H9 (cell line): ENCODE measurements around the gene DNAH8. TPM values are rescaled to one million over a fixed set of nuclear protein-coding genes. Genes with fewer than 3 reads are reported as not detected.
A peak's percentile ranks its signal among the peaks of the same experiment; 100 is the strongest.

Source experiments
- DNase-seq: peaks from one replicate; pipeline ENCODE4 v3.0.0-alpha.2; 2017
- H2AFZ ChIP-seq: one replicate; pipeline ENCODE4 v1.6.1; 2013; ENCODE audit warnings: mild to moderate bottlenecking, low read length, control low read depth, moderate library complexity
- H2AK5ac ChIP-seq: 2 replicates; pipeline ENCODE4 v1.6.1; 2013; ENCODE audit warnings: low read length, control low read depth, mixed read lengths; ENCODE audit not compliant: insufficient read length
- H2BK120ac ChIP-seq: one replicate; pipeline ENCODE4 v1.6.1; 2013; ENCODE audit warnings: low read depth, mild to moderate bottlenecking, low read length, control low read depth, inconsistent platforms; ENCODE audit not compliant: poor library complexity, severe bottlenecking
- H2BK12ac ChIP-seq: 2 replicates; pipeline ENCODE4 v1.6.1; 2013; ENCODE audit warnings: low read length, control low read depth, mixed read lengths, low read depth; ENCODE audit not compliant: insufficient read length
- H2BK15ac ChIP-seq: 2 replicates; pipeline ENCODE4 v1.6.1; 2013; ENCODE audit warnings: low read depth, low read length, control low read depth
- H2BK20ac ChIP-seq: one replicate; pipeline ENCODE4 v1.6.1; 2013; ENCODE audit warnings: low read depth, mild to moderate bottlenecking, low read length, control low read depth, inconsistent platforms; ENCODE audit not compliant: poor library complexity, severe bottlenecking
- H2BK5ac ChIP-seq: 2 replicates; pipeline ENCODE4 v1.6.1; 2013; ENCODE audit warnings: low read length, control low read depth, mixed read lengths; ENCODE audit not compliant: insufficient read length
- H3K14ac ChIP-seq: 2 replicates; pipeline ENCODE4 v1.6.1; 2013; ENCODE audit warnings: low read length, control low read depth; ENCODE audit not compliant: insufficient read depth
- H3K18ac ChIP-seq: 2 replicates; pipeline ENCODE4 v1.6.1; 2013; ENCODE audit warnings: low read depth, mild to moderate bottlenecking, mixed read lengths, low read length, control low read depth; ENCODE audit not compliant: insufficient read length
- H3K23ac ChIP-seq: 2 replicates; pipeline ENCODE4 v1.6.1; 2013; ENCODE audit warnings: low read length, control low read depth, mixed read lengths, low read depth; ENCODE audit not compliant: insufficient read length
- H3K23me2 ChIP-seq: 2 replicates; pipeline ENCODE4 v1.6.1; 2013; ENCODE audit warnings: low read depth, mild to moderate bottlenecking, mixed read lengths, low read length, control low read depth; ENCODE audit not compliant: insufficient read length, poor library complexity, severe bottlenecking
- H3K27ac ChIP-seq: 2 replicates; pipeline ENCODE4 v1.5.1; 2013; ENCODE audit warnings: low read length, control low read depth, mixed read lengths, low read depth; ENCODE audit not compliant: insufficient read length
- H3K27me3 ChIP-seq: 2 replicates; pipeline ENCODE4 v1.6.1; 2013; ENCODE audit warnings: low read length, control low read depth, inconsistent platforms; ENCODE audit not compliant: insufficient read depth
- H3K4ac ChIP-seq: 2 replicates; pipeline ENCODE4 v1.6.1; 2013; ENCODE audit warnings: low read depth, mild to moderate bottlenecking, control low read depth, inconsistent platforms, low read length, moderate library complexity
- H3K4me1 ChIP-seq: 2 replicates; pipeline ENCODE4 v1.6.1; 2013; ENCODE audit warnings: low read length, control low read depth, inconsistent platforms; ENCODE audit not compliant: insufficient read depth
- H3K4me2 ChIP-seq: 2 replicates; pipeline ENCODE4 v1.6.1; 2013; ENCODE audit warnings: low read length, control low read depth, mixed read lengths; ENCODE audit not compliant: insufficient read length, insufficient read depth
- H3K56ac ChIP-seq: 2 replicates; pipeline ENCODE4 v1.6.1; 2013; ENCODE audit warnings: low read depth, mild to moderate bottlenecking, mixed read lengths, low read length, control low read depth; ENCODE audit not compliant: insufficient read length
- H3K79me1 ChIP-seq: 2 replicates; pipeline ENCODE4 v1.6.1; 2013; ENCODE audit warnings: low read depth, mild to moderate bottlenecking, moderate library complexity, low read length, control low read depth, inconsistent platforms; ENCODE audit not compliant: insufficient read depth, poor library complexity, severe bottlenecking
- H3K79me2 ChIP-seq: 2 replicates; pipeline ENCODE4 v1.6.1; 2013; ENCODE audit warnings: low read length, control low read depth, inconsistent platforms; ENCODE audit not compliant: insufficient read depth
- H3K9ac ChIP-seq: 2 replicates; pipeline ENCODE4 v1.6.1; 2013; ENCODE audit warnings: low read length, control low read depth, mixed read lengths; ENCODE audit not compliant: insufficient read length; ENCODE audit errors: extremely low read depth
- H3K9me3 ChIP-seq: one replicate; pipeline ENCODE4 v1.6.1; 2013; ENCODE audit warnings: low read depth, low read length, inconsistent platforms; ENCODE audit not compliant: control insufficient read depth
- H3T11ph ChIP-seq: one replicate; pipeline ENCODE4 v1.6.1; 2013; ENCODE audit warnings: mild to moderate bottlenecking, low read length, control low read depth, inconsistent platforms
- H4K20me1 ChIP-seq: one replicate; pipeline ENCODE4 v1.6.1; 2013; ENCODE audit not compliant: control insufficient read depth, insufficient read length, insufficient read depth
- H4K5ac ChIP-seq: 2 replicates; pipeline ENCODE4 v1.6.1; 2013; ENCODE audit warnings: low read depth, mild to moderate bottlenecking, mixed read lengths, low read length, control low read depth; ENCODE audit not compliant: insufficient read length
- H4K8ac ChIP-seq: replicated peaks from 2 replicates; pipeline ENCODE4 v1.6.1; 2013; ENCODE audit warnings: low read length, control low read depth, mixed read lengths, low read depth; ENCODE audit not compliant: insufficient read length
- H4K91ac ChIP-seq: 2 replicates; pipeline ENCODE4 v1.6.1; 2013; ENCODE audit warnings: low read depth, mild to moderate bottlenecking, moderate library complexity, mixed read lengths, low read length, control low read depth; ENCODE audit not compliant: insufficient read length
- H3K27ac Mint-ChIP-seq, 3 experiments: 2 replicates in 2 of 3; 3 replicates in 1 of 3; pipeline ENCODE4 v1.8.0; 2020 to 2021; ENCODE audit warnings: mixed read lengths in 3 of 3, mild to moderate bottlenecking in 1 of 3, moderate library complexity in 1 of 3
- H3K27me3 Mint-ChIP-seq: 2 replicates; pipeline ENCODE4 v1.8.0; 2021; ENCODE audit warnings: low read depth, mild to moderate bottlenecking, moderate library complexity, mixed read lengths
- H3K36me3 Mint-ChIP-seq, 3 experiments: 2 replicates in 2 of 3; 3 replicates in 1 of 3; pipeline ENCODE4 v1.8.0; 2020 to 2021; ENCODE audit warnings: low read depth in 3 of 3, mixed read lengths in 3 of 3; ENCODE audit not compliant: insufficient read depth in 1 of 3
- H3K4me1 Mint-ChIP-seq, 2 experiments: 2 replicates each; pipeline ENCODE4 v1.8.0; 2020; ENCODE audit warnings: mixed read lengths in 2 of 2
- H3K4me3 Mint-ChIP-seq, 2 experiments: 2 replicates in 1 of 2; 3 replicates in 1 of 2; pipeline ENCODE4 v1.8.0; 2020 to 2021; ENCODE audit warnings: mild to moderate bottlenecking in 2 of 2, mixed read lengths in 2 of 2, moderate library complexity in 1 of 2
- H3K9me3 Mint-ChIP-seq, 2 experiments: 2 replicates in 1 of 2; 3 replicates in 1 of 2; pipeline ENCODE4 v1.8.0; 2020; ENCODE audit warnings: mild to moderate bottlenecking in 2 of 2, mixed read lengths in 2 of 2, moderate library complexity in 1 of 2
- CTCF ChIP-seq: fragments of 200-600 bp; sonication (generic); conservative IDR thresholded peaks from 3 replicates; pipeline ENCODE4 v1.8.0; 2021; ENCODE audit warnings: antibody characterized with exemption, mild to moderate bottlenecking
- WGBS: extraction: QIAGEN DNeasy Blood & Tissue Kit; methylation state at CpG from one replicate; pipeline ENCODE4 v1.1.7; 2013; ENCODE audit warnings: missing lambda C conversion rate, low lambda C conversion rate, mixed read lengths; ENCODE audit not compliant: insufficient read length; ENCODE audit errors: extremely low coverage; 5-methylcytosine and 5-hydroxymethylcytosine counted together
- total RNA-seq: library from RNA; stranded (reverse); gene quantifications from 2 replicates; pipeline ENCODE4 v1.2.1, GENCODE V29; 2021

DNAH8 gene
- total RNA-seq, 1 experiment from 2014 or later: not detected

- no peak overlapping the region for H3K4me2 ChIP-seq
- no peaks in the 10 kb centered on the region for H3K79me1 ChIP-seq
- H3K9ac ChIP-seq: no peak overlapping the region
- H3K9me3 ChIP-seq: no peaks in the 10 kb centered on the region
- no CpG with 5 or more reads among the region's 3 CpGs for WGBS
- no peaks in the 10 kb centered on the region for H3K4me1 ChIP-seq
- H4K91ac ChIP-seq: no peak overlapping the region
- H3K4ac ChIP-seq: no peak overlapping the region
- H2BK12ac ChIP-seq: no peak overlapping the region
- no peaks in the 10 kb centered on the region for H3K9me3 Mint-ChIP-seq
- no peak overlapping the region for H2AFZ ChIP-seq
- H3K27me3 ChIP-seq: no peaks in the 10 kb centered on the region
- no peak overlapping the region for H2AK5ac ChIP-seq
- H3K4me1 Mint-ChIP-seq: no peaks in the 10 kb centered on the region
- no peak overlapping the region for H4K5ac ChIP-seq
- H2BK120ac ChIP-seq: no peak overlapping the region
- no peaks in the 10 kb centered on the region for H3K23me2 ChIP-seq
- no peaks in the 10 kb centered on the region for H3K36me3 Mint-ChIP-seq
- no peak overlapping the region for H3K27ac ChIP-seq
- no peaks in the 10 kb centered on the region for H3K79me2 ChIP-seq
- no peak overlapping the region for H2BK20ac ChIP-seq
- H3K27me3 Mint-ChIP-seq: no peaks in the 10 kb centered on the region; the same call in none of the 2 replicates
- no peak overlapping the region for H3K56ac ChIP-seq
- H3T11ph ChIP-seq: no peak overlapping the region
- H4K20me1 ChIP-seq: no peaks in the 10 kb centered on the region
- H4K8ac ChIP-seq: no peak overlapping the region
- no peak overlapping the region for H3K27ac Mint-ChIP-seq
- 0 out of 3 replicates have a peak, but pooled peaks have one; percentile 10 for TF ChIP-seq CTCF
- H3K23ac ChIP-seq: no peak overlapping the region
- H3K14ac ChIP-seq: no peak overlapping the region
- no peak for DNase-seq
- no peak overlapping the region for H3K4me3 Mint-ChIP-seq
- no peak overlapping the region for H2BK5ac ChIP-seq
- no peak overlapping the region for H3K18ac ChIP-seq
- H2BK15ac ChIP-seq: no peak overlapping the region
These were observed 218.3 kb downstream of the DNAH8 start for GRCh38 chr6:38933426-38933825.
